GM12872 (cell line): ENCODE results near the gene GSKIP.

Experiments
- CTCF ChIP-seq: IDR thresholded peaks from 3 replicates; pipeline ENCODE4 v1.5.1; 2011; ENCODE audit warnings: low read depth, mild to moderate bottlenecking, low read length, moderate library complexity; ENCODE audit not compliant: insufficient read depth

GSKIP gene

GRCh38 chr14:96405677-96406076 is 42.4 kb downstream of the GSKIP start:
- no peak for TF ChIP-seq CTCF

- TF ChIP-seq CTCF, result no peak
These were observed 44.7 kb downstream of the GSKIP start for GRCh38 chr14:96407935-96408570.

GRCh38 chr14:96408608-96409007 is 45.3 kb downstream of the GSKIP start:
- TF ChIP-seq CTCF, result no peak

GRCh38 chr14:96409701-96410100 is 46.4 kb downstream of the GSKIP start:
- TF ChIP-seq CTCF, result no peak

GRCh38 chr14:96410119-96410518 is 46.8 kb downstream of the GSKIP start:
- no peak for TF ChIP-seq CTCF

- TF ChIP-seq CTCF, result no peak
These were observed 50.2 kb downstream of the GSKIP start for GRCh38 chr14:96413526-96413925.

GRCh38 chr14:96415559-96415958 is 52.2 kb downstream of the GSKIP start:
- TF ChIP-seq CTCF, result no peak
